Measurements from ENCODE around the gene DUSP16.

Gene DUSP16

DNA sequence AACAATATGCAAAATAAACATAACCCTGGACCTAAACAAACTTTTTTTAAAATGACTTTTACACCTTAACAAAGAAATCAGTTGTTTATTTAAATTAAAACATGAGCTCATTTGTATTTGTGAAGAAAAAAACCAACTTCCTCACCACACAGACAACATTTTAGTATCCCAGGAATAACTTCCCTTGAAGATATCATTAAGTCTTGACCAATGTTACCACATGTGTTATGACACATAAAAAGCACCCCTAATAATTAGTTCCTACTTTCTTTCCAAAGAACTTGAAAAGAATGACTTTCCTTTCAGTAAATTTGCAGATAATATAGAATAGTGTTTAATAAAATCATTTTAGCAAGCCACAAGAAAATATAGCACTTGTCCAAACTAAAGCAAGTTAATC lies 42.4 kb downstream of the DUSP16 start:
- Histone ChIP-seq H3K4me2 (ENCODE audit: insufficient read depth, low read length) (no peak overlapping the region), H3K79me2 (ENCODE audit: insufficient read depth, low read length) (no peaks in the 10 kb centered on the region), H2AFZ (ENCODE audit: low read depth, low read length) (no peak overlapping the region), H3K9me3 (ENCODE audit: insufficient read depth, low read length, severe bottlenecking) (no peaks in the 10 kb centered on the region), H3K4me3 (ENCODE audit: low read depth in 1 of 2, low read length in 2 of 2) (no peak overlapping the region), H3K27me3 (ENCODE audit: insufficient read depth, low read length, poor library complexity) (peaks cover 10% of the 10 kb centered on the region), H3K4me1 (ENCODE audit: insufficient read depth, low read length) (no peaks in the 10 kb centered on the region), H3K9ac (ENCODE audit: low read depth, low read length) (no peak overlapping the region), H4K20me1 (ENCODE audit: insufficient read depth, low read length) (no peaks in the 10 kb centered on the region), H3K36me3 (ENCODE audit: insufficient read depth, low read length) (no peaks in the 10 kb centered on the region), H3K27ac (ENCODE audit: low read length) (no peak overlapping the region)
- DNase-seq (no peak), ATAC-seq (ENCODE audit: insufficient read depth, low read depth) (no peak)
- TF ChIP-seq, protein P1, sequence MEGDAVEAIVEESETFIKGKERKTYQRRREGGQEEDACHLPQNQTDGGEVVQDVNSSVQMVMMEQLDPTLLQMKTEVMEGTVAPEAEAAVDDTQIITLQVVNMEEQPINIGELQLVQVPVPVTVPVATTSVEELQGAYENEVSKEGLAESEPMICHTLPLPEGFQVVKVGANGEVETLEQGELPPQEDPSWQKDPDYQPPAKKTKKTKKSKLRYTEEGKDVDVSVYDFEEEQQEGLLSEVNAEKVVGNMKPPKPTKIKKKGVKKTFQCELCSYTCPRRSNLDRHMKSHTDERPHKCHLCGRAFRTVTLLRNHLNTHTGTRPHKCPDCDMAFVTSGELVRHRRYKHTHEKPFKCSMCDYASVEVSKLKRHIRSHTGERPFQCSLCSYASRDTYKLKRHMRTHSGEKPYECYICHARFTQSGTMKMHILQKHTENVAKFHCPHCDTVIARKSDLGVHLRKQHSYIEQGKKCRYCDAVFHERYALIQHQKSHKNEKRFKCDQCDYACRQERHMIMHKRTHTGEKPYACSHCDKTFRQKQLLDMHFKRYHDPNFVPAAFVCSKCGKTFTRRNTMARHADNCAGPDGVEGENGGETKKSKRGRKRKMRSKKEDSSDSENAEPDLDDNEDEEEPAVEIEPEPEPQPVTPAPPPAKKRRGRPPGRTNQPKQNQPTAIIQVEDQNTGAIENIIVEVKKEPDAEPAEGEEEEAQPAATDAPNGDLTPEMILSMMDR (IDR thresholded peaks at IDR 0.05; ENCODE audit: borderline replicate concordance, extremely low read depth, low read length, poor library complexity, severe bottlenecking), result no peak
- TF ChIP-seq EZH2 (IDR thresholded peaks at IDR 0.05; ENCODE audit: borderline replicate concordance, low read depth, low read length, severe bottlenecking), result no peak

DNA sequence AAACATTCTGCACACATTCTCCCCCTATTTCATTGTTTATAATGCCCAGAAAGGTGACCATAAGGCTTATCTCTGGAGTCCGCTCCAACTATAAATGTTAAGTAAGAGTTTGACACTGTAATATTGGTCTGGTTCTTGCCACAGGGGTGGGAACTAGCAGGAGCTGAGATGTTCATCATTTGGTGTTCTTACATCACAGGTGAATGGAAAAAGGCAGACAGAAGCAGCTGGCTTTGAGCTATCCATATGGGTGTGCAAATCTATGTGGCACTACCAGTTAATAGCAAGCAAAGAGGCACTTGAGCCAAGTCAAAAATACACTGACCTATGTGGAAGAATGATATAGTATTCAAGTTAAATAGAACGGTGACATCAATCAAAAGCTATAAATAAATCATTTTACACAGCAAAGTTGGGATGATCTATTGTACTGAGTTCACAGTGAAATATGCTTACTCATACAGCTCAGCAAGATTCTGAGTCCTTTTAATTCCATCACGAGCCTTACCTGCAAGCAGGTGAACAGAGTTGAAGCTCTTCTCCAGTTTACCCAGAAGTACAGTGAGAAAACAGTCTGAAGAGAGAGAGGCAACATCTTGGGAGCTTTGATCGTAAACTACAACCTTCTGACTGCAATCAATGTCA lies 43.2 kb downstream of the DUSP16 start:
- Histone ChIP-seq H3K27ac (ENCODE audit: low read length) (no peak overlapping the region), H2AFZ (ENCODE audit: low read depth, low read length) (no peak overlapping the region), H3K79me2 (ENCODE audit: insufficient read depth, low read length) (no peaks in the 10 kb centered on the region), H3K36me3 (ENCODE audit: insufficient read depth, low read length) (no peaks in the 10 kb centered on the region), H3K4me1 (ENCODE audit: insufficient read depth, low read length) (no peaks in the 10 kb centered on the region), H3K9ac (ENCODE audit: low read depth, low read length) (no peak overlapping the region), H3K27me3 (ENCODE audit: insufficient read depth, low read length, poor library complexity) (peaks cover 10% of the 10 kb centered on the region), H3K4me2 (ENCODE audit: insufficient read depth, low read length) (no peak overlapping the region), H4K20me1 (ENCODE audit: insufficient read depth, low read length) (no peaks in the 10 kb centered on the region), H3K9me3 (ENCODE audit: insufficient read depth, low read length, severe bottlenecking) (no peaks in the 10 kb centered on the region), H3K4me3 (ENCODE audit: low read depth in 1 of 2, low read length in 2 of 2) (no peak overlapping the region)
- ATAC-seq (ENCODE audit: insufficient read depth, low read depth) (no peak), DNase-seq (no peak)
- TF ChIP-seq EZH2 (IDR thresholded peaks at IDR 0.05; ENCODE audit: borderline replicate concordance, low read depth, low read length, severe bottlenecking), result no peak

DNA sequence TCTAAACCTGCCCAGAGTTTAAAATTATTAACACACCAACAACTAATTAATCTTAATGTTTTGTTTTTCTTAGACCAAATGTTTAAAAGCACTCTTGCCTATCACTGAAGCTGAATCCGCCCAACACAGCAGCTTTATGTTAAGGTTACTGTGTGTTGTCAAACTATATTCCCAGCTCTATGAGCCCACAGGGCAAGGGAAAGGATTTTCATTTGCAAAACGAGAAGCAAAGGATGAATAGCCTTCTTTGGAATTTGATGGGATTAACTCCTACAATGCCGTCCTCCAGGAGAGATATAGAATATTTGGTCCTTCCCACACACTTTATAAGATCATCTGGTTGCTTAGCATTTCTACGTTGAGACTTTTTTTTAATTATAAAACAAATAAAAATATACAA lies 43.7 kb downstream of the DUSP16 start:
- Histone ChIP-seq H3K9me3 (ENCODE audit: insufficient read depth, low read length, severe bottlenecking) (no peaks in the 10 kb centered on the region), H4K20me1 (ENCODE audit: insufficient read depth, low read length) (no peaks in the 10 kb centered on the region), H3K9ac (ENCODE audit: low read depth, low read length) (no peak overlapping the region), H3K4me3 (ENCODE audit: low read depth in 1 of 2, low read length in 2 of 2) (no peak overlapping the region), H3K36me3 (ENCODE audit: insufficient read depth, low read length) (no peaks in the 10 kb centered on the region), H3K27me3 (ENCODE audit: insufficient read depth, low read length, poor library complexity) (peaks cover 10% of the 10 kb centered on the region), H3K27ac (ENCODE audit: low read length) (no peak overlapping the region), H3K4me2 (ENCODE audit: insufficient read depth, low read length) (no peak overlapping the region), H3K79me2 (ENCODE audit: insufficient read depth, low read length) (no peaks in the 10 kb centered on the region), H3K4me1 (ENCODE audit: insufficient read depth, low read length) (no peaks in the 10 kb centered on the region), H2AFZ (ENCODE audit: low read depth, low read length) (no peak overlapping the region)
- ATAC-seq (ENCODE audit: insufficient read depth, low read depth), result no peak
- no peak for TF ChIP-seq EZH2 (IDR thresholded peaks at IDR 0.05; ENCODE audit: borderline replicate concordance, low read depth, low read length, severe bottlenecking)
- TF ChIP-seq, protein P1 (IDR thresholded peaks at IDR 0.05; ENCODE audit: borderline replicate concordance, extremely low read depth, low read length, poor library complexity, severe bottlenecking), result no peak
- no peak for DNase-seq

DNA sequence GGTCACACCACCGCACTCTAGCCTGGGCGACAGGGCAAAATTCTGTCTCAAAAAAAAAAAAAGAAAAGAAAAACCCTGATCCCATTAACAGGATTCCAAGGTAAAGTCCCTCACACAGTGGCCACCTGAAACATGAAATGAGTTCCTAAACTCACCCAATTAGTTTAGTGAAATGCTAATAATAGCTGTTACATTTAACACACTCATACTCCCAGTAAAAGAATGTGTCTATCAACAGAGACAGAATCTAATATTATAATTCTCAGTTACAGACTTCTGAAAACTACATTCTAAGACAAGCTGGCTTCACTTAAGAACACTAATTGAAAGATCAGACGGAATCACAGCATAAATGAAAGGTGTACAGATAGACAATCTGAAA lies 44.2 kb downstream of the DUSP16 start:
- Histone ChIP-seq H2AFZ (ENCODE audit: low read depth, low read length) (no peak overlapping the region), H3K79me2 (ENCODE audit: insufficient read depth, low read length) (no peaks in the 10 kb centered on the region), H3K27me3 (ENCODE audit: insufficient read depth, low read length, poor library complexity) (peaks cover 10% of the 10 kb centered on the region), H3K9ac (ENCODE audit: low read depth, low read length) (no peak overlapping the region), H3K9me3 (ENCODE audit: insufficient read depth, low read length, severe bottlenecking) (no peaks in the 10 kb centered on the region), H3K4me3 (ENCODE audit: low read depth in 1 of 2, low read length in 2 of 2) (no peak overlapping the region), H3K4me1 (ENCODE audit: insufficient read depth, low read length) (no peaks in the 10 kb centered on the region), H3K4me2 (ENCODE audit: insufficient read depth, low read length) (no peak overlapping the region), H3K36me3 (ENCODE audit: insufficient read depth, low read length) (no peaks in the 10 kb centered on the region), H3K27ac (ENCODE audit: low read length) (no peak overlapping the region), H4K20me1 (ENCODE audit: insufficient read depth, low read length) (no peaks in the 10 kb centered on the region)
- no peak for DNase-seq
- TF ChIP-seq EZH2 (IDR thresholded peaks at IDR 0.05; ENCODE audit: borderline replicate concordance, low read depth, low read length, severe bottlenecking), result no peak
- TF ChIP-seq, protein P1 (IDR thresholded peaks at IDR 0.05; ENCODE audit: borderline replicate concordance, extremely low read depth, low read length, poor library complexity, severe bottlenecking), result no peak
- ATAC-seq (ENCODE audit: insufficient read depth, low read depth), result no peak
